ENCODE measurements around the gene NPAS3.

DNA sequence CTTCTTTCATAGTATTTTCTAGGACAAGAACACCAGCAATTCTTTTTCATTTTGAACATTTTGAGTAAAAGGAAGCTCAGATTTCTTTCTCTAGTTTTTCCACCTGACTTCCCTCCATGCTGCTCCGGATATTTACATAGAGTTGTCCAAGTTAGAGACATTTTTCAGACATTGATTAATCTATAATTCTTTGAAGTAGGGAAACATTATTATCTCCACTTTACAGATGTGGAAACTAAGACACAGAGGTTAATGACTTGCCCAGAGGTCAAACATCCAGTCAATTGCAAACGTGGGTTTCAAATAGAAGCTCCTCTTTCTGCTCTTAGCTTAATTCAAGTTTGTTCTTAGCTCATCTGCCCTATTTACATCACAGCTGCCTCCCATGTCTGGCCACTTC lies 873.9 kb downstream of the NPAS3 start:
- TF ChIP-seq, protein P1, sequence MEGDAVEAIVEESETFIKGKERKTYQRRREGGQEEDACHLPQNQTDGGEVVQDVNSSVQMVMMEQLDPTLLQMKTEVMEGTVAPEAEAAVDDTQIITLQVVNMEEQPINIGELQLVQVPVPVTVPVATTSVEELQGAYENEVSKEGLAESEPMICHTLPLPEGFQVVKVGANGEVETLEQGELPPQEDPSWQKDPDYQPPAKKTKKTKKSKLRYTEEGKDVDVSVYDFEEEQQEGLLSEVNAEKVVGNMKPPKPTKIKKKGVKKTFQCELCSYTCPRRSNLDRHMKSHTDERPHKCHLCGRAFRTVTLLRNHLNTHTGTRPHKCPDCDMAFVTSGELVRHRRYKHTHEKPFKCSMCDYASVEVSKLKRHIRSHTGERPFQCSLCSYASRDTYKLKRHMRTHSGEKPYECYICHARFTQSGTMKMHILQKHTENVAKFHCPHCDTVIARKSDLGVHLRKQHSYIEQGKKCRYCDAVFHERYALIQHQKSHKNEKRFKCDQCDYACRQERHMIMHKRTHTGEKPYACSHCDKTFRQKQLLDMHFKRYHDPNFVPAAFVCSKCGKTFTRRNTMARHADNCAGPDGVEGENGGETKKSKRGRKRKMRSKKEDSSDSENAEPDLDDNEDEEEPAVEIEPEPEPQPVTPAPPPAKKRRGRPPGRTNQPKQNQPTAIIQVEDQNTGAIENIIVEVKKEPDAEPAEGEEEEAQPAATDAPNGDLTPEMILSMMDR (IDR thresholded peaks at IDR 0.05) = no peak
- TF ChIP-seq POLR2A (IDR thresholded peaks at IDR 0.05) = no peak

Measured in uterus (tissue), 2 donors.